Neuron (in vitro differentiated cells): ENCODE data around the gene PCED1B.

Source experiments
- H2AFZ ChIP-seq: one replicate; pipeline ENCODE4 v1.6.1; 2013; ENCODE audit warnings: low read depth, mild to moderate bottlenecking, inconsistent platforms, low read length, moderate library complexity
- H3K27me3 ChIP-seq: one replicate; pipeline ENCODE4 v1.6.1; 2013; ENCODE audit warnings: low read length; ENCODE audit not compliant: insufficient read depth
- H3K36me3 ChIP-seq: one replicate; pipeline ENCODE4 v1.6.1; 2013; ENCODE audit warnings: low read length; ENCODE audit not compliant: insufficient read depth
- H3K4me1 ChIP-seq: one replicate; pipeline ENCODE4 v1.6.1; 2013; ENCODE audit warnings: low read length; ENCODE audit not compliant: insufficient read depth
- H3K4me3 ChIP-seq: 2 replicates; pipeline ENCODE4 v1.5.1; 2013; ENCODE audit warnings: mild to moderate bottlenecking, low read length, moderate library complexity
- H3K9me3 ChIP-seq: one replicate; pipeline ENCODE4 v1.6.1; 2013; ENCODE audit warnings: low read length

Gene PCED1B

GRCh38 chr12:47123730-47124129 lies 44.3 kb downstream of the PCED1B start:
- Histone ChIP-seq H3K36me3 (no peaks in the 10 kb centered on the region), H3K4me1 (no peaks in the 10 kb centered on the region), H3K27me3 (no peaks in the 10 kb centered on the region), H2AFZ (no peak overlapping the region), H3K4me3 (no peak overlapping the region), H3K9me3 (no peaks in the 10 kb centered on the region)

GRCh38 chr12:47124451-47124850 lies 45.0 kb downstream of the PCED1B start:
- H3K4me3 ChIP-seq = no peak overlapping the region

GRCh38 chr12:47126246-47126645 lies 46.8 kb downstream of the PCED1B start:
- no peak overlapping the region for H3K4me3 ChIP-seq
- no peaks in the 10 kb centered on the region for H3K9me3 ChIP-seq
- H3K36me3 ChIP-seq = no peaks in the 10 kb centered on the region
- H3K4me1 ChIP-seq = no peaks in the 10 kb centered on the region
- H2AFZ ChIP-seq = no peak overlapping the region
- H3K27me3 ChIP-seq = no peaks in the 10 kb centered on the region

More at GRCh38 chr12:47124451-47124850, 45.0 kb downstream of the PCED1B start:
- Histone ChIP-seq H3K27me3 (no peaks in the 10 kb centered on the region), H3K4me1 (no peaks in the 10 kb centered on the region), H2AFZ (no peak overlapping the region), H3K36me3 (no peaks in the 10 kb centered on the region), H3K9me3 (no peaks in the 10 kb centered on the region)

GRCh38 chr12:47131011-47131410 lies 51.6 kb downstream of the PCED1B start:
- Histone ChIP-seq H2AFZ (no peak overlapping the region), H3K4me3 (no peak overlapping the region), H3K27me3 (no peaks in the 10 kb centered on the region), H3K9me3 (no peaks in the 10 kb centered on the region), H3K36me3 (no peaks in the 10 kb centered on the region), H3K4me1 (no peaks in the 10 kb centered on the region)

- no peak overlapping the region for H3K4me3 ChIP-seq
- no peaks in the 10 kb centered on the region for H3K27me3 ChIP-seq
- no peak overlapping the region for H2AFZ ChIP-seq
- H3K36me3 ChIP-seq = no peaks in the 10 kb centered on the region
- no peaks in the 10 kb centered on the region for H3K9me3 ChIP-seq
- H3K4me1 ChIP-seq = no peaks in the 10 kb centered on the region
These were observed 54.6 kb downstream of the PCED1B start for GRCh38 chr12:47134005-47134404.

GRCh38 chr12:47135578-47135977 lies 56.2 kb downstream of the PCED1B start:
- Histone ChIP-seq H2AFZ (no peak overlapping the region), H3K27me3 (no peaks in the 10 kb centered on the region), H3K4me3 (no peak overlapping the region), H3K9me3 (no peaks in the 10 kb centered on the region), H3K4me1 (no peaks in the 10 kb centered on the region), H3K36me3 (no peaks in the 10 kb centered on the region)

GRCh38 chr12:47139000-47139681 lies 59.7 kb downstream of the PCED1B start:
- no peak overlapping the region for H2AFZ ChIP-seq
- no peak overlapping the region for H3K4me3 ChIP-seq
- no peaks in the 10 kb centered on the region for H3K36me3 ChIP-seq

GRCh38 chr12:47141459-47141858 lies 62.0 kb downstream of the PCED1B start:
- Histone ChIP-seq H3K4me3 (no peak overlapping the region), H3K27me3 (no peaks in the 10 kb centered on the region), H3K36me3 (no peaks in the 10 kb centered on the region)

More at GRCh38 chr12:47139000-47139681, 59.7 kb downstream of the PCED1B start:
- no peaks in the 10 kb centered on the region for H3K4me1 ChIP-seq
- H3K9me3 ChIP-seq = no peaks in the 10 kb centered on the region
- H3K27me3 ChIP-seq = no peaks in the 10 kb centered on the region

GRCh38 chr12:47144769-47145168 lies 65.3 kb downstream of the PCED1B start:
- Histone ChIP-seq H3K36me3 (no peaks in the 10 kb centered on the region), H3K4me1 (no peaks in the 10 kb centered on the region), H2AFZ (no peak overlapping the region), H3K27me3 (no peaks in the 10 kb centered on the region), H3K9me3 (no peaks in the 10 kb centered on the region), H3K4me3 (no peak overlapping the region)

More at GRCh38 chr12:47141459-47141858, 62.0 kb downstream of the PCED1B start:
- H3K4me1 ChIP-seq = no peaks in the 10 kb centered on the region
- H3K9me3 ChIP-seq = no peaks in the 10 kb centered on the region
- H2AFZ ChIP-seq = no peak overlapping the region

GRCh38 chr12:47145188-47145587 lies 65.8 kb downstream of the PCED1B start:
- Histone ChIP-seq H2AFZ (no peak overlapping the region), H3K4me1 (no peaks in the 10 kb centered on the region), H3K9me3 (no peaks in the 10 kb centered on the region), H3K27me3 (no peaks in the 10 kb centered on the region), H3K4me3 (no peak overlapping the region), H3K36me3 (no peaks in the 10 kb centered on the region)

- no peaks in the 10 kb centered on the region for H3K9me3 ChIP-seq
- no peaks in the 10 kb centered on the region for H3K4me1 ChIP-seq
- H3K27me3 ChIP-seq = no peaks in the 10 kb centered on the region
These were observed 68.3 kb downstream of the PCED1B start for GRCh38 chr12:47147739-47148138.

GRCh38 chr12:47149146-47149545 lies 69.7 kb downstream of the PCED1B start:
- no peak overlapping the region for H2AFZ ChIP-seq
- H3K27me3 ChIP-seq = no peaks in the 10 kb centered on the region
- no peaks in the 10 kb centered on the region for H3K36me3 ChIP-seq
- H3K4me3 ChIP-seq = no peak overlapping the region
- H3K9me3 ChIP-seq = no peaks in the 10 kb centered on the region
- H3K4me1 ChIP-seq = no peaks in the 10 kb centered on the region

More at GRCh38 chr12:47147739-47148138, 68.3 kb downstream of the PCED1B start:
- Histone ChIP-seq H3K36me3 (no peaks in the 10 kb centered on the region), H2AFZ (no peak overlapping the region), H3K4me3 (no peak overlapping the region)

GRCh38 chr12:47152095-47152494 lies 72.7 kb downstream of the PCED1B start:
- H3K4me1 ChIP-seq = no peaks in the 10 kb centered on the region
- H3K9me3 ChIP-seq = no peaks in the 10 kb centered on the region
- no peak overlapping the region for H2AFZ ChIP-seq
- no peaks in the 10 kb centered on the region for H3K36me3 ChIP-seq
- no peak overlapping the region for H3K4me3 ChIP-seq
- H3K27me3 ChIP-seq = no peaks in the 10 kb centered on the region
